GM19035 (cell line): Measurements from ENCODE around the gene ACOXL.

ENCODE experiments used
- ATAC-seq: cut with Tn5 transposase; IDR thresholded peaks from one replicate; pipeline ENCODE4 v1.9.1; 2021; ENCODE audit not compliant: unreplicated experiment

Gene ACOXL

DNA sequence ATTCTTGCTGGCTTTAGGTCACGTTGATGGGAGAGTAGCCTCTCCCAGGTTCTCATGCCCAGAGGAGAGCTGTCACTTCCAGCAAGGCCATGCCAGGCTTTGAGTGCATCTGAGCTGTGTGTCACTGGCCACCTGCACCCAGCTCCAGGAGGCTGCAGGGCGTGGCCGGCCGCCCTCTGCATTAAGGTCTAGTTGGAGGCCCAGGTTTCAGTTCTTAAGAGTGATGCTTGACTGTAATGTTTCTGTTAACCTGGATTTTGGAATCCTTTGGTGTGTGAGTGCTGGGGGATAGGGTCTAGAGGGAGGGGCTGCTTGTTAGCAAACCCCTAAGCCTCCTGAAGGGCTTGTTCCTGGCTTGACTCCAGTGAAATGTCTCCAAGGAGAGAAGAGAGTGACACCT is 140.1 kb downstream of the ACOXL start:
- ATAC-seq: no peak

DNA sequence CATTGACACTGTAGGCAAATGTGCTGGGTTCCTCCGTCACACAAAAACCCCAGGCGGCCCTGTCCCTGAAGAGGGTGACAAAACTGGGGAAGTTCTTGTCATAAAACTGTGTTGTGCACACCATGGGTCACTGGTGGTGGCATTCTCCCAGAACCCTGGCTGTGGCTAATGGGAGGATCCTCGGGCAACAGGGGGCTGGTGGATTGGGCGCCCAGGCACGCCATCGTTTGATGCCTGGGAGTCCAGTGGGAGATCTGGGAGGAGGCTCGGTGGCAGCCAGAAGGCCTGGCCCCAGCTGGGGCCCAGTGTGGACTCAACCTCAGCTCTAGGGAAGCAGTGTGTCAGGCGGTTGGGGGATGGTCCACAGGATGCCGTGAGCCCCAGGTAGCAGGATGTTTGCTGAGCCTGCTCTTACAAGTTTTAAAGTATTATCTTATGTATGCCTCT is 140.7 kb downstream of the ACOXL start:
- ATAC-seq: peak; percentile 36

DNA sequence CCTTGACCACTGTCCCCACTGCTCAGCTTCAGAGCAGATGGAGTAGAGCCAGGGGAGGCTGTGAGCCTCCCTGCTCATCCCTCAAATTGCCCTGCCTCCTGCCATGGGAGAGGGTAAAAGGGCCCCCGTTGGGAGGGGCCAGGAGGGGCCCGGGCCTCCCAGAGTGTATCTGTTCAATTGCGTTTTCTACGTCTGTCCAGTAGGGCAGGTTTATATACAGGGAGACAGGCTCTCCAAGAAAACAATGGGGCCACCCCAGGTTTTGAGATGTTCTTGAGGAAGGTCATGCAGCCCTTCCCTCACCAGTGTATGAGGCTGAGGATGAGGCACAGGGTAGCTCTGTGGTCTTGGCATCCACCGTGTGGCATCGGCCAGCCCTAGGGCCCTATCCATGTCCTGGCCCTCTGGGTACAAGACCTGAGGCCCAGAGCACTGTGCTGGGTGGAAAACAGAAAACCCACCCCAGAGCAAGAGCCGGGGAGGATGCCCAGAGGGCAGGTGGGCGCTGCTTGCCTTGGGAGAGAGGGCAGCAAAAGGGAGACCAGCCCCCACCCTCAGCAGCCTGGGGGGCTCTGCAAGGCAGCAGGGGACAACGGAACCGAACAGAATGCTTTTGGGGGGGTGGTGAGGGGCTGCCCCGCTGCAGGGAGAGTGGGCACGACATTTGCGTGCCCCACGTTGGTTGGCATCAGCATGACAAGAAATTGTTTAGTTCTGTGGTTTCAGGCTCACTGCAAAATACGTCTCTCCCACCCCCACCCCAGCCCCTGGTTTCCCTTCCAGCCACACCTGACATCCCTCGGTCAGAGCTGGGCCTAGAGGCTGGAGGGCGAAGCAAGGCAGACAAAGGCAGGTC is 141.5 kb downstream of the ACOXL start:
- ATAC-seq: no peak

DNA sequence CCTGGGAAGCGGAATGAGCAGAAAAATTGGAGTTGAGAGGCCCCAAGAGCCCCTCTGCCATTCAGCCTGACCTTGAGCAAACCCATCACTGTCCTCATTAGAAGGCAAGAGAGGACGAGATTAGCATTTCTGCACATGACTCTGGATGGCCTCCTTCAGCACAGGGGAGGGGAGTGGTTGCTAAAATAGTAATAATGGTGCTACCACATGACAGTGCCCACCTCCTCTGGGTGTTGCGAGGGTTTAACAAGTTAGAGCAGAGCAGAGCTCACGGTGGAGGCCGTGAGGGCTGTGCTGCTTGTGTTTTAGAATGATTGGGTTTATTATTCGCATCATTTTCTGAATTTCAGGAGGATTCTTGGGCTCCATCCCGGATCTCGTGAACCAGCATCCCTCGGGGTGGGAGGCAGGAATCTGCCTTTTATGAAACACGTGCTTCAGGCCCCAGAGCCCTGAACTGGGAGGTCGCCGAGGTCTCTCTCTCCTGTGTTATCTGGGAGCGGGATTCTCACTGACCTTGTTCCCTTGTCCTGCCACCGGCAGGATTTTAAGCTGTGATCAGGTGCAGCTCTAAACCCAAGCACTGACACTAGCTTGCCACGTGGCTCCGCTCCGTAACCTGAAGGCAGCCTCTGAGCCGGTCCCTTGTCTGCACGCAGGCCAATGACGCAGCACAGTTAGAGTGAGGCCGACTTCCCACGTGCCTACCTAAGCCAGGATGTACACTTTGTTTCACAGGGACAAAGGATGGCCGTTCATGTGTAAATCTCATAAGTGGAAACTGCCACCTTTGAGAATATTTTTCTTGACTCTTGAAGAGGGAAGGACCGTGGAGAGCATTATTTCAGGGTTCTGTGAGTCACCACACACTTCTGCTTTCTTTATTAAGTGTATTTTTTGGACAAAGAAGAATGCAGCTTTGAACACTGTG is 142.3 kb downstream of the ACOXL start:
- ATAC-seq: peak; percentile 44

DNA sequence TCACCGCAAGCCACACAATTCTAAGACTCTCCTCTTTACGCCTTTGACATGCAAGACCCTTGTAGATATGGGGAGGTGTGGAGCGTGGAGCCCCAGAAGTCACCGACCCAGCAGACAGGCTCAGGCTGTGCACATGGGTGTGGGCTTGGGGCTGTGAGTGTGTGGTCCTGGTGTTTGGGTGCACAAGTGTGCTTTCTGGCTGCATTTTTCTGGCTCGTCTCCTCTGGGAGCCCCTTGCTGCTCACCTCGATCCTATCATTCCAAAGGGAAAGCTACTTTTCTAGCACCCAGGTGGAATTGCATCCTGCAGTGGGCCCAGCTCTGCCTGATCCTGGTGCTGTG is 143.0 kb downstream of the ACOXL start:
- ATAC-seq: no peak

DNA sequence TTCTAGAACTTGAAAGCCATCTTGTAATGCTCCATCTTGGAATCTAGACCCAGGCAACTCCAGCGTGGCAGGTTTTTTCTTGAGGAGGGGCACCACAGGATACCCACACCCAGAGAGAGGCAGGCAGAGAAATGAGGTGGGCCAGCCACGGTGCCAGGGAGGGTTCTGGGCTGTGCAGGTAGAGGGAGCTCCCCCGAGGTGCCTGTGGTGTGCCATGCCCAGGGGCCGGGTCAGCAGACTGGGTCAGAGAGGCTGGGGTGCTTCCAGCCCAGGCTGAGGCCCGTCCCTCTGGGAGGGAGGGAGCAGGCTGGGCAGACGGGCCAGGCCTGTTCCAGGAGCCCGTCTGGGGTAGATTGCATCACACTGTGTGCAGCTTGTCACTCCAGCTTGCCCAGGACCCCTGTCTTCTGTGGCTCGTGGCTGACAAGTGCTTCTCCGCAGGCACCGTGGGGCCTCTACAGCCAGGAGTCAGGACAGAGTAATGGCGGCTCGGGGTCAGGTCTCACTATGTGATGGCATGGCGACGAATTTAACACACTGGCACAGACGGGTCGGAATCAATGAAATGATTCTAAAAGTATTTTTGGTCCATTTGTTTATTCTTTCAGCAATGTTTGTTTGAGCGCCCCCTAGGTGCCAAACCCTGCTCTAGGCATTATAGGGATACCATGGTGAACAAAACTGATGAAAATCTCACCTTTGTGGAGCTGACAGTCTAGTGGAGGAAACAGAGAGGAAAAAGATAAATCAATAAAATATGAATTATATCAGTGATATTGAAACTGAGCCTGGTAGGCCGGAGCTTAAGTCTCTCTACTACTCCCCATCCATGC is 144.0 kb downstream of the ACOXL start:
- ATAC-seq: no peak

DNA sequence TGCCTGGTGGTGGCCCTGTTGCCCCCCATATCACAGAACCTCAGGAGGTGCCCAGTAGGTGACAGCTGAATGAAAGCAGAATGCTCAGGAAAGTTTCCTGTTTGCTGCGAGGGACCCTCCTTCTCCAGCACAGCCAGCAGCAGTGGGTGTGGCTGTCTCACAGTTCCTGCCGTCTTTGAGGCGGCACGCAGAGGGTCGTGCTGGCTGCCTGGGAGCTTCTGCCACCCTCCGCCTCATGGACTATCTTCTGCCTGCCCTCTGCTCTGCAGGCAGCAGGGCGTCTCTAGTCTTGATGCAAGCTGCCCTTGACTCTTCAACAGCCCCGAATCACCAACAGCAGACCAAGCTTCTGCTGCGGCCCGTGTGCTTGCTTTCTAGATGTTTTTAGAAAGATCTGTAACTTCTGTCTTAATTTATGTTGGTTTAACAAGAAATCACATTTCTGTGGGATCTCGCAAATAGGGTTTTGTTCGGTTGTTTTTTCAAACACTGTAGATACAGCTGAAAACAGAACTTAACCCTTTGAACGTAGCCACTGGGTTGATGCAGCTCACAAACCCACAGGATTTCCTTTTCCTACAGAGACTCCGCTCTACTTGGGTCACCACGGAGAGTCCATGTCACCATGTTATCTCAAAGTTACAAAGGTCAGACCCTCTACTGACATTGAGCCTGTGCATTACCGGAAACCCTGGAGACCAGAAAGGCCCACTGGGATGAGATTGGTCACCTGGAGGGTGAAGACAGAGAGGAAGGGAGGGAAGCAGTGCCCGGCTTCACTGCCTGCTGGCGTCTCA is 144.9 kb downstream of the ACOXL start:
- no peak for ATAC-seq

DNA sequence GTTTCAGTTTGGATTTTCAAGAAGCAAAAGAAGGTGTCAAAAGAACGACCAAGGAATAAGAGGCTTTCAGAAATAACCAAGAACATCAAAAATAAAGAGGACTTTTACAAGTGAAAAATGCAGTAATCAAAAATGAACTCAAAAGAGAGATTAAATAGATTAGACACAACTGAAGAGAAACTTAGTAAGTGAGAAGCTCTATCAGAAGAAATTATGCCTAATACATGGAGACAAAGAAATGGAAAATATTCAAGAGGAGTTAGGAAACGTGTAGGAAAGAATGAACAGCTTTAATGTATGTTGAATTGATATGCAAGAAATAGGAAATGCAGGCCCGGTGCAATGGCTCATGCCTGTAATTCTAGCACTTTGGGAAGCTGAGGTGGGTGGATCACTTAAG is 145.8 kb downstream of the ACOXL start:
- ATAC-seq: no peak

DNA sequence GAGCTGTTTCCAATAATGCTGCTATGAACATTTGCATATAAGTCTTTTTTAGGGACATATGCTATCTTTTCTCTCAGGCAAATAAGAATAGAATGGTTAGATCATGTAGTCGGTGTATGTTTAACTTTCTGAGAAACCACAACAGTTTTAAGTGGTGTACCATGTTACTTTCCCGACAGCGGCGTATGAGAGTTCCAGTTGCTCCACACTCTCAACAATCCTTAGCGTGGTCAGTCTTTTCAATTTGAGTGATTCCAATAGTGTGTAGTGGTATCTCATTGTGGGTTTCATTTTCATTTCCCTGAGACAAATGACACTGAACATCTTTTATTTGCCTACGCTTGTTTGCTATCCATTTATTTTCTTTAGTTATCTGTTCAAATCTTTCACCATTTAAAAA is 149.5 kb downstream of the ACOXL start:
- peak; percentile 85 for ATAC-seq

DNA sequence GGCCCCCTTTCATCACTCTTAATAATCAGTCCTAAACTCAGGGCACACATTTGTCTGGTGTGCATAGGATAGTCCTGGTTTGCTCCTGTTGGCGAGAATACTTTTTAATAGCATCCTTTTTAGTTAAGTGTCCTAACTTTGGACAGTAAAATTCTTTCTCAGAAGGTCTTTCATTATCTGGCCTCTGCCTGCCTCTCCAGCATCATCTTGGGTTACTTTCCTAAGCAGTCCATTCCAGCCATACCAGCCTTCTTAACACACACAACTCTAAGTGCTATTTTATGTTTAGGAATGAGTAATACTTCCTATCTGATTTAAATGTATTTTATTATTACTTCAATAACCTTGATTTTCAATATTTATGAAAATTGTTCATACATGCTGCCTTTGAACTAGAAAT is 151.0 kb downstream of the ACOXL start:
- no peak for ATAC-seq

DNA sequence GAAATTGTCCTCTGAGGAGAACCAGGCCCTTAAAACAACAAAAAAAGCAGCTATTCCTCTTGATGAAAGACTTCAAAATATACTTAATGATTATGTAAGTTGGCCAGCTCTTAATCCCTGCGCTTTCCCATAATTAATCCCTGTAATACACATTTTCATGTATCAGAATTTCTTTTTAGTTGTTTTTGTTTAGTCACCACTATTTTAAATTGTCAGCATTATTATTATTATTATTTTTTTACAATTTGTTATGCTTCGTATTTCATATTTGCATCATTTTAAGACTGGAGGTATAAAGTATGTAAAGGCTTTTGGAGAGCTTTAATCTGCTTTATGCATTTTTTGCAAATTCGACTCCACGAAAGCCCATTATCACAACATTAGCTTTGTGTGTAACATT is 152.9 kb downstream of the ACOXL start:
- no peak for ATAC-seq

DNA sequence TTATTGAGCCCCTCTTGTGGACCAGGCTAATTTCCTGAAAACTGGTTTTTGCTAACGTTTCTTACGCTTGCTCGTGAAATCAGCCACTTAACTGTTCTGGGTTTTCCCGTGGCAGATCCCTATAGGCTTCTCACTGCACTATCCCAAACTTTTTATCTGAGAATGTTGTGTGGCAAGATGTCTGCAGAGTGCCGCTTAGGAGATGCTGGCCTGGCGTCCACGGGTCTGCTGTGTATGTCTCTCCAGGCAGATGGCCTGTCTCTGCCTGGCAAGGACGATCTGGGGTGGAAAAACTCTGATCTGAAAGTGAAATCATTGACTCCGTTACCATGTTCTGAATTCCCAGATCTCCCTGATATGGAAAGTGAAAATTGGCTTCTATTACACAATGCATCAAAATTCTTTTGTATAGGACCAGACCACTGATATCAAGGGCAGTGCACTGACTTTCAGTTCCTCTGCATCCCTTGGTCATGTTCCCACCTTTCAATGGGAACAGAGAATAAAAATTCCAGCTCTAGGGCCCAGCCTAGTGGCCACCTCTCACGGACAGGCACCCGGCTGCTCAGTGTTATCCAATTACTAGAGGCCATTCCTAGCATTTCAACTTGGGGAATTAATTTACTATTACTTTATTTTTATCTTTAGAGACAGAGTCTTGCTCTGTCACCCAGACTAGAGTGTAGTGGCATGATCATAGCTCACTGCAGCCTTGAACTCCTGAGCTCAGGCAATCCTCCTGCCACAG is 154.6 kb downstream of the ACOXL start:
- ATAC-seq: no peak

DNA sequence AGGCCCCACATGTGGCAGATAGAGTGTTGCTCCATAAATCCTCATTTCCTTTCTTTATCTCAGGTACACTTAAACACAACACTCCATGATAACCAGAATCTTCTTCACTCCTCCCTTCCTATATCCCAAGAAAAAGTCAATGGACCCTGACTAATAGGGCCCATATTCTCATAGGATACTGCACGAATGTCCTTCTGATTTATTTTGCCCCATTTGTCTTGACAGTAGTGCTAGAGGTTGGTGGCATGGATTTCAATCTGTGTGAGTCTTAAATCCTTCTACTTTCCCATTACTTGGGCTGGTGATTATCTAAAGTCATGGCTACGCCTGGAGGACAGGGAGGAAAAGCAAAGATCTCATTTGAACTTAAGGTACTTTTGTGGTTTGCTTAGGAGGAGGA is 156.0 kb downstream of the ACOXL start:
- ATAC-seq: no peak

DNA sequence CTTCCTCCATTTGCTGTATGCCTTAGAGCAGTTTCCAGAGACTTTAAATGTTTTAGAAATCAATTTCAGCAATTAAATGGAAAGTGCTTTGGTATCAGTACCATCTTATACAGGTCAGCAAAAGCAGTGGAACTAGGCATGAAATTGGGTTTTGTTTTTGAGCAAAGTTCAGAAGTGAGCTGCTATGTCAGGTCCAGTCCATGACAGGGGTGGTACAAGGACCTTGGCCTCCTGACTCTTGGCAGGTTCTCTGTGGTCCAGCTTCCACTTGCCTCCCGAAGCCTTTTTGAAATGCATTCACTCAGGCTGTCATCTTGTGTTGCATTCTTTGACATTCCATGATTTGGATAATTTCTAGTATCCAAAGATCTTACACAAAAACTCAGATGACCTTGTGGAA is 159.3 kb downstream of the ACOXL start:
- ATAC-seq: no peak

DNA sequence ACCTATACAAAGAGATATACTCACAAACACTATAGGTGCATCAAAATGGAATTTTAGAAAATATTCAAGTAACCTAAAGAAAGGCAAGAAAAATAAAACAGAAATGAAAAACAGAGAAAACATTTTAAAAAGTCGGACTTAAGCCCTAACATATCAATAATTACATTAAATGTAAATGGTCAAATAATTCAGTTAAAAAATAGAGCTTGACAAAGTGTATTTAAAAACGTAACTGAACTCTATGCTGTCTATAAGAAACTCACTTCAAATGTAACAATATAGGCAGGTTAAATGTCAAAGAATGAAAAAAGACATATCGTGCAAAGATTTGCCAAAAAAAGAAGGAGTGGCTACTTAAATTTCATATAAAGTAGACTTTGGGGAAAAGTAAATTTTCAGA is 163.9 kb downstream of the ACOXL start:
- no peak for ATAC-seq

DNA sequence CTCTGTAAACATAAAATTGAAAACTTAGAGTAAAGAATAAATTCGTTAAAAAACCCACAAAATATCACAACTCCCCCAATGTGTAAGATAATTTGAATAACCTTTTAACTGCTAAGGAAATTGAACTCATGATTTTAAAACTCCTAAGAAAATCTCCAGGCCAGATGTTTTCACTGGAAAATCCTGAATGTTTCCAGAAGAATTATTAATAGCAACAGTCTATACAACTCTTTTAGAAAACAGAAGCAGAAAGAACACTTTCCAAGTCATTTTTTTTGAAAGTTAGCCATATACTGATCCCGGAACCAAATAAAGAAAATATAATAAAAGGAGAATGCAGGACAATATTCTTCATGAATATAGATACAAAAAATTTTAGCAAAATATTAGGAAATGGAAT is 165.6 kb downstream of the ACOXL start:
- no peak for ATAC-seq

DNA sequence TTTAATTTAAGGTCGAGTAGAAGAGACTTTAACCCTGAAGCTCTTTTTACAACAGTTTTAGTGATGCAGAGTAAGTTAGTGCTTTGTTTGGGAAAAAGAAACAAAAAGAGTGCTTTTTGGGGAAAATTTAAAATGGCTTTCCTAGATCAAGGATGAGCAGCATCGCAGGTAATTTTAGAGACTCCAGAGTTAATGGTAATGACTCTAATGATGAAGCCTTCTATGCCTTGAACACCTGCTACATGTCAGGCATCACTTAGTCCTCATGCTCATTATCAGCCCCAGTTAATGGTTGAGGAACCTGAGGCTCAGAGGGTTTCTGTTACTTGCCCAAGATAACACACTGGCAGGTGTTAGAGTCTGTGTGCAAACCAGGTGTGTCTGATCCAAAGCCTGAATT is 167.8 kb downstream of the ACOXL start:
- no peak for ATAC-seq

DNA sequence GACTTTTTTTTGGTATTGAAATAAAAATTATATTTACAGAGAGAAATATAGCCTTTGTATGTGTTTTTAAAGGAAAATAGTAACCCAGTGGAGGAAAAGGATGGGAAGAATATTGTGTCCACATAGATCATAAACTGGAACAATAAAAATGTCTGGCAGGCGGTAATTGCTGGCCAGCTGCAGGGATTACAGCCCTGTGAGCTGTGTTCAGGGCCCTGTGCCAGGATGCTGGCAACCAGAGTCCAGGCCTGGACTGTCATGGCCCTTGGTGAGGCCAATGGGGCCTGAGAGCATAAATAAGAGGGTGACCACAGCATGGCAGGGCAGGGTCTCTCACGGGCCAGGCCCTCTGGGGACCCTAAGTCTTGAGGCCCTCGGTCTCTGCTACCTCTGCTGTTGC is 171.2 kb downstream of the ACOXL start:
- ATAC-seq: no peak

DNA sequence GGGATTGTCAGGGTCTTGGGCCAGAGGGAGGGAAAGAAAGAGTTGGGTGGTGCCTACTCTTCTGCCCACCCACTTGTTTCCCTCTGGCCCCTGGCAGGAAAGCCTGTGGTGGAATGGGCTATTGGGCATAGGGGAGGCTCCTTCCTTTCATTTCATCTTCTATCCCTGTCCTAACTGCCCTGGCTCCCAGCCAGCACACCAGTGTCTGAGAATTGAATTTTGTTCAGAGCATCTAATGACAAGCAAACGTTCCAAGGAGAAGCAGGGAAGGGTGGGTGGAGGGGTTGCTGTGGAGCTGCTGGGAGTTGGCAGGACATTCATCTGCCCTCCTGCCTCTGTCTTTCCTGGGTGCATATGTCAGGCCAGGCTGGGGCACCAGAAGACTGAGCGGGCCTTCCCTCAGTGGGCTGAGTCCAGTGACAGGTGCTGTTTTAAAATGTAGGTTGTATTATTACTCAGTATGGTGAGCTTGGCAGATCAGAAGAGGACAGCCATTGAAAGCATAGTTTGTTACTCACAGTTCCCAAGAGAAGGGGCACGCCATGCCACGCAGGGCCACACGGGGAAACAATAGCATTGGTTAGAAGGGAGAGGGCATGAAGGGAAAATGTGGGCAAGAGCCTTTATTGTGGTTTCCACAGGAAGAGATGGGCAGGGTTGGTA is 171.9 kb downstream of the ACOXL start:
- ATAC-seq: no peak
